GM21717 (cell line): ENCODE measurements around the gene TMEM52.

Source experiments
- ATAC-seq: cut with Tn5 transposase; IDR thresholded peaks from one replicate; pipeline ENCODE4 v1.9.1; 2021; ENCODE audit warnings: mild to moderate bottlenecking, moderate library complexity; ENCODE audit not compliant: unreplicated experiment

The TMEM52 gene

DNA sequence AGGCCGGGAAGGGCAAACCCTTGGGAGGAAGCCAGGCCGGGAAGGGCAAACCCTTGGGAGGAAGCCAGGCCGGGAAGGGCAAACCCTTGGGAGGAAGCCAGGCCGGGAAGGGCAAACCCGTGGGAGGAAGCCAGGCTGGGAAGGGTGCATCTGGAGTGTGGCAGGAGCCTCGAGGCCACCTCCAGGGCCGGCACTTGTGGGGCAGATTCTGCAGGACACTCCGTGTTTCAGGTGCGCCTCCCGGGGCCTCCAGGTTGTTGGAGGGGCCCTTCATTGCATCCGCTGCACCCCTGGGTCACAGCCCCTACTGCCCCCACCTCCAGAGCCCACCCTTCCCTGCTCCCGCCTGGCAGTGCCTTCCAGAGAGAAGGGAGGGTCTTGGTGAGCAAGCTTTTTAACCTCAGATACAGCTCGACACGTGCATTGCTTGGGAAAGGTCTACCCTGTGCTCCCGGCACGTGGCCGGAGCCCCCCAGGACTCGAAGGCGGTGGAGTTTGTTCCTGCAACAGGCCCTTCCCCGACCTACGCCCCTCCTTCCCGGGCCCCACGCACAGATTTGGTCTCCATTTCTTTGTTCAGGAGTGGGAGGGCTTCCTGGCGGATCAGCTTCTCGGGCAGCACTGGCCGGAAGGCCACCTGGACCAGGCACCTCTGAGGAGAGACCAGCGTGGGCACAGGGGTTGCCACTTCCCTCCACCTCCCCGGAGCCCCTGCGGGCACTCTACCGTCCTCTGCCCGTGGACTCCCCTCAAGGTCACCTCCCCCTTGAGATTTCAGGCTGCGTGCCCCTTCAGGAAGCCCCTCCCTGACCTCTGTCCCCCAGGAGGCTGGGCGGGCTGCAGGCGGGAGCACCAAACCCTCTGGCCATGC lies 9.4 kb upstream of the TMEM52 start:
- ATAC-seq: no peak

DNA sequence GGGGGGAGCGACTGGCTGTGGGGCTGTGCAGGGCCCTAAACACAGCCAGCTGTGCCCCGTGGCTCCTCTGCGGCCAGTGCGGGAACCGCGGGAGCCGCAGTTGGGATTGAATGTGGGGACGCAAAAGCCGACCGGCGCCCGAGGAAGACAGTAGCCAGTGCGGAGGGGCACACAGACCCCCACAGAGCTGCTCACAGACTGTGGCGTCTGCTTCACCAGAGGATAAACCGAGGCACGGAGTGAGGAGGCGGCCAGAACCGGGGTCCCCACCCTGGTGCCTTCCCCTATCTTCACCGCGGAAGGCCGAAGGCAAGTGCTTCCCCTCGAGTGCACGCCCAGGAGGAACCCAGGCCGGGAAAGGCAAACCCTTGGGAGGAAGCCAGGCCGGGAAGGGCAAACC lies 8.7 kb upstream of the TMEM52 start:
- ATAC-seq: no peak

DNA sequence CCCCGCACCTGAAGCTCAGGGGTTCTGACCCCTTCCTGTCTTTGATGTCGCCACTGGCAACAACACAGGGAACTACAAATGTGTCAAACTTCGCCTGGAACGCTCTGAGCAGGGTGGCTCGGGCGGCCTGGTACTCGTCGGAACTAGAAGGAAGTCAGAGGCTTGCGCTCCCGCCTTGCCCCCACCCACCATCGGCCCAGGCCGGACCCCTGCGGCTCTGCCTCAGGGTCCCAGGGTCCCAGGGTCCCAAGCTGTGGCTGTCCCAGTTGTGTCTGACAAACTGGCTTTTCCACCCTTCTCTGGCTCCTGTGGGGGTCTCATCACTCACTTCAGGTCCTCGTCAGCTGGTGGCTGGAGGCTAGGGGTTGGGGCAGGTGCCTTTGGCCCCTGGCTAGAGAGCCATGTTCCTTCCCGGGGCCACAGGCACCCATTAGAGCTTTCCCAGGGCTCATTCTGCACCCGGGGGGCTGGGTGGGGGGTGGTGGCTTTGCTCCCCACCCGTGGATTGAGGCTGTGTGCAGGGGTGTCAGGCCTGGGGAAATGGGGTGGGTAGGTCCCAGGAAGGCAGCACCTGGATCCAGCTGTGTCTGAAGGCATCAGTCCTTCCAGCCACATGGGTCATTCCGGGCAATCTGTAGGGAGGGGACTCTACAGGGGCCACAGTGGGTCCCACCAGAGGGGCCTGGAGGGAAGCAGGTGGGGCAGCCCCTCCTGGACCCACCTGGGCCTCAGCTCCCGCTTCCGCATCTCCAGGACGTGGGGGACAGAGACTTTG lies 8.0 kb upstream of the TMEM52 start:
- ATAC-seq: no peak

DNA sequence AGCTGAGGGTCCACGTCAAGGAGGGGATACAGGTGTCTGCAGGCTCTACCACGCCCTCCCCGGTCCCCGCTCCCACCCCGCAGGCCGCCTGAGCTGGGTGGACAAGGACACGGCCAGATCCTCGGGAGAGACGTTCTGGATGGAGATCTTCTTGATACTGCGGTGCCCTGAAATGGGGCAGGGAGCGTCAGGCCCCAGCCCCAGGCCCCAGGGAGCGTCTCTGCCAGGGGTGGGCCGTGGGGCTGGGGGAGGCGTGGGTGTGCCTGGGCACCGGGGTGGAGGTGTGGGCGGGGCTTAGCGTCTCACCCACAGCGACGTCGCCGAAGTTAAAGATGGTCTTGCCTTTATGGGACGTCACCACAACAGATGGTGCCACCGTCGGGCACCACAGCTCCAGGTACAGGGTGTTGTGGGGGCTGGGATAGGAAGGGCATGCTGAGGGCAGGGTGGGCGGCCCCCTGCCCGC lies 7.3 kb upstream of the TMEM52 start:
- ATAC-seq: no peak

DNA sequence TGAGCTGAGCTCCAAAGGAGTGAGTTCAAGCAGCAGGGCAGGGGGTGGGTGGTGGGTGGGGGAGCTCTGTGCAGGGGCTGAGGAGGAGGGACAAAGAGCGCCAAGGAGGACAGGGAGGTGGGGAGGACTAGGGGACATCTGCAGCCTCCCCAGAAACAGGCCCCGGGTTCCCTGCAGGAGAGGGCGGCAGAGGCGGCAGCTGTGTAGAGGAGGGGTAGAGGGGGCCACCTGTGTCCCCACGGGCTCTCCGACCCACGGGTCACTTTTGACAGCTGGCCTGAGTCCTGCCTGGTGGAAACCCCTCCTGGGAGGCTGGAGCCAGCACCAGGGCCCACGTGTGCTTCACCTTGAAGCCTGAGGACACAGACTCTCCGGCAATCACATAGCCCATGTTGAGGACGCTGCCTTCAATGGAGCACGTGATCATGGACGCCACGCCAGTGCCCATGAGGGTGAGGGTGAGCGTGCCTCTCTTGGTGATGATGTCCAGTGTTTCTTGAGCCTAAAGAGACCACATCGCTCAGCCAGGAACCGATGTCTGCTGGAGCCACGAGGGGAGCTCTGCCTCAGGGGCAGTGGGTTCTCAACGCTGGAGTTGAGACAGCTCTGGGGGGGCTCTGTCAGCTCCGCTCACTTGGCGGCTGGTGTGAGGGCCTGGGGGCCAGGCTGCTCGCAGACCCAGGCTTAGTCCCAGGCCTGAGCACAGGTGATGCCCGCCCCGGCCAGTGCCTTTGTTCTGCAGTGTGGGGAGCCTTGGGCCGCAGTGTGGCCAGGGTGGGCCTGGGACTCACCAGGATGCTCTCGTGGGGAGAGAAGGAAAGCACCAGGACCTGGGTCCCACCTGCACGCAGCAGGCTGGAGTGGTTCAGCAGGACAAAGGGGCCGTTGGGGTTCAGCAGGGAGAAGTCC lies 6.6 kb upstream of the TMEM52 start:
- ATAC-seq: no peak

DNA sequence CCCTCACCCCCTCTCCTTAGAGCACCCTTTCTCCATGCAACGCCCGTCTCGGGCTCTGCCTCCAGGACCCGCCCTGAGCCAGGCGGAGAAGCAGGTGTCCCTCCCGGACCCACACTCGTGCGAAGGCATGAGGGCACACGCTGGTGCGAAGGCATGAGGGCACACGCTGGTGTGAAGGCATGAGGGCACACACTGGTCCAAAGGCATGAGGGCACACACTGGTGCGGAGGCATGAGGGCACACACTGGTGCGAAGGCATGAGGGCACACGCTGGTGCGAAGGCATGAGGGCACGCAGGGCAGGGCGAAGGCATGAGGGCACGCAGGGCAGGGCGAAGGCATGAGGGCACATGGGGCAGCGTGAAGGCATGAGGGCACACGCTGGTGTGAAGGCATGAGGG lies 5.8 kb upstream of the TMEM52 start:
- no peak for ATAC-seq

DNA sequence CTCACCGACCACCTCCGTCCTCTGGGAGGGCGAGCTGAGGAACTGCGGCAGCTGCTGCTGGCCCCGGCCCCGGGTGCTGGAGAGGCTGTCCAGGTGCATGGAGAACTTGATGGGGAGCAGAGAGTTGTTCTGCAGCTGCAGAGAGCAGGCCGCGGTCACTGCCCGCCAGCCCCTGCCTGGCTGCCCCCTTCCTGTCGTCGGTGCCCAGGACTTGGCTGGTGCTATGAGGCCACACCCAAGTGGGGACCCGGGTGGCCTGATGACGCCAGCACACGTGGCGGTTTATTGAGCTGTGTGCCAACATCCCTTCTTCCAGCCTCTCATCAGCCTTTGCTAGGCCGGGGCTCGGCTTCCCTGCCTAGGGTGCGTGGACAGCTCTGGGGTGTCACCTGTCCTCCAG lies 5.3 kb upstream of the TMEM52 start:
- ATAC-seq: no peak

DNA sequence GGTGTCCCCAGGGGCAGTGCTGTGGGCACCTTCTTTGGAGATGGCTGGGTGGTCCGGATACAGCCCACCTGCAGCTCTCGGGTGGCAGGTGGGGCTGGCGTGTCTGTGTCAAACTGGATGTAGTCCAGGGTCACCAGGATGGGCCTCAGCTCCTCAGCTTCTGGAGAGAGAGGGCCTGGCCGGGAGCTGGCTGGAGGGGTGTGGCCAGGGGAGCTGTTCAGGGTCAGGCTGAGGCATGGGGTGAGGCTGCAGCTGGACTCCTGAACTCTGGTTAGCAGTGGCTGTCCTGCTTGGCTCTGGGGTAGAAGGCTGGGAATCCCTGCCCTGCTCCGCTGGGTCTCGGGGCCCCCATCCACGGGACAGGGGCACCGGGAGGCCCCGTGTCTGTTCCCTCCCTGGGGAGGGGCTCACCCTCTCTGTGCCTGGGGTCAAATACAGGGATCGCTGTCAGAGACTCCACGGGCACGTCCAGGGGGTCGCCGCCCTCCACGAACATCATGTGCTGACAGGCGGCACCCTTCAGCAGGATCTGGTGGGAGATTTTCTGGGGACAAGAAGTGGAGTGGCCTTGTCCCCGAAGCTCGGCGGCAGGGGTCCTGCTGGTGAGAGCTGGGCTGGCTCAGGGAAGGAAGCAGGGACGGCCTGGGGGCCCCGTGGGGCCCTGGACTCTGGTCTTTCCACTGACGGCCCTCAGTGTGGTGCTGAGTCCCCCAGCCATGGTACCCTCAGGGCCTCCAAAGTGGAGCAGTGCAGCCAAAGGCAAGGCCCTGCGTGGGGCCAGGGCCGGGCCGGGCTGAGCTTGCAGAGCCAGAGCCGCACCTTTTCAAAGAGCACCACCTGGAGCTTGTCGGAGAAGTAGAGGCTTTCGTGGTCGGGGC lies 4.1 kb upstream of the TMEM52 start:
- ATAC-seq: no peak

DNA sequence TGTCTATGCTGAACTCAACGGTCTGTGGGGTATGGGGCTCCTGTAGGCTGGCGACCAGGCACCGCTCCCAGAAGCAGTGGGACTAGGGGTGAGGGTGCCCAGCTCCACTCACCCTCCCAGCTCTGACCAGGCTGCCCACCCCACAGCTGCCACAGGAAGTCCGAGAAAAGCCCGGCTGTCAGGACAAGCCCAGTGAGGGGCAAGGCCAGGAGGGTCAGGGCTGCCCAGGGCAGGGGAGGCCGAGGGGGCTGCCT lies 3.5 kb upstream of the TMEM52 start:
- no peak for ATAC-seq

DNA sequence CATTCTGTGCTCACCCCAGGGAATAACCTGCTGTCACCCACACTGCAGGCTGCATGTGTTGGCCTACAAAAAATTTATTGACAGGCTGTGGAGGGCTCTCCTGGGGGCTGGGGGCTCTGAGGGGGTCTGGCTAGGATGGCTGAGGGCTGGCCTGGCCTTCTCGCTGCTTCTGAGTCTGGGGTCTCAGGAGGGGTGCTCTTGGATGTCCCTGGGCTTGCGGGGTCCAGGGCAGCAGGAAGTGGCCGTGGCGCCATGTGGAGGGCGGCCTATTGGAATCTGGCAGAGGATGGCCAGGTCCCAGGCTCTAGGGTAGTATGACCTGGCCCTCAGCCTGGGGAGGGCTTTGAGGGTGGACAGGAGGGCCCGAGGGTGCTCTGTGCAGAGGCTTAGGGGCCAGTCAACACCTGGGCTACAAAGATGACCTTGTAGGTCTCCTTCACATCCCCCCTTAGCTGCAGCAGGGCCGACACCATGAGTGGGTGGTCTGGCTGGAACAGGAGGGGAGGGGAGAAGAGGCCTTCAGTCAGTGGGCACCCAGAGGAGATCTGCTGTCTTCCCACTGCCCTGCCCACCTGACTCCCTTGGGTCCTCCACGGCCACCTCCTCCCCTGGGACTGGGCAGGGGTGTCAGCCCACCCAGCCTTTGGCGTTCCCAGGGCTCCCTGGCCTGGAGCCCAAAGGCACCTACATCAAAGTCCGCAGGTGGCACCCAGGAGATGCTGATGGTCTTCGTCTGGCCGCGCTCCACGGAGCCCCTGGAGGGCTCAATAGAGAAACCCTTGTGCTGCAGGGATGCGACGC lies 3.0 kb upstream of the TMEM52 start:
- ATAC-seq: no peak

DNA sequence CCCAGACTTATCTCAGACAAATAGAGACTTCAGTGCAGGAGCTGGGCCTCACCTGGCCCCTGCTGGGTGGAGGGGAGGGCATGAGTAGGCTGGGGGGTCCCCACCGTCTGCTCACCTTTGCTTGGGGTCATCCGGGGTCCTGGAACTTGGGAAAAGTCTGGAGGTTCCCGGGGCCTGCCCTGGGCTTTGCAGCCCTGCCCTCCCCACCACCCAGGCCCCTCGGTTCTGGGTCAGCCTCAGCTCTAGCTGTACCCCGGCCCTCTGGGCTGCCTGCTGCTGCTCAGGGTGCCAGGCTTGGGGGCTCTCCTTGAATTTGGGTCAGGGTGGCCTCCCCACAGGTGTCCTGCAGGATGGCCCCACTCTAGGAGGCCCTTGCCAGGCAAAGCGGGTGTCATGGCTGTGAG lies 2.4 kb upstream of the TMEM52 start:
- ATAC-seq: no peak

DNA sequence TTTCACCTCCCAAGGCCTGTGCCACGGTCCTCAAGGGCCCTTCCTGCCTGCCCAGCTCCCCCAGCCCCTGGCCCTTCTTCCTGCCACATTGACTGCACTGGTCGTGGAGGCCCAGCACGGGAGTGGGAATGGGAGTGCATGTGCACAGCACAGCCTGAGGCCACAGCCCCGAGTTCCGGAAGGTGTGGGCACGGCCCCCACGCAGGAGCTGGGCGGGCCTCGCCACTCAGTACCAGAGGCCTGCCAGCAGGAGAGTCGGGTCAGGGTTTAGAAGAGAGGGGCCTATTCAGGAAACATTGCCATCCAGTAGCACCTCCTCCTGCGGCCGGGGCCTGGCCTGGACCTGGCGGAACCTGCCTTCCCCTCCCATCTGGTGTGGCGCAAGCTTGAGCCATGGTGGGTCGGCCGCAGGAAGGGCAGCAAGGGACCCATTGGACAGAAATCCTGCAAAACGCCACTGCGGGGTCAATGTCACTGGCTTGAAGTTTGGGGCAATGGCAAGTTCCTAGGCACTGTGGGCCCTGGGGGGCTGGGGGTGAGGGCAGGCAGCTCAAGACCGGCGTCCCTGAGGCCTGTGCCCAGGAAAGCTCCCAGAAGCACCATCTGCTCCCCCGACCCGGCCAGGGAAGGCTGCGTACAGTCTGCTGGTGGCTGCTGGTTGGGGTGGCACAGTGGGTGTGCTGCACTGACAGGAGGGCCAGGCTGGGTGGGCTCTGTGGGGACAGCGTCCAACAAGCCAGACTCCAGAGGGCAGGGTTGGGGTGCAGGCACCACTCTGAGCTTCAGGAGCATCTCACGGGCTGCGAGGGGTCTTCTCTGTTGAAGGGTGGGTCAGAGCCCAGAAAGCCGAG lies 1.8 kb upstream of the TMEM52 start:
- no peak for ATAC-seq

DNA sequence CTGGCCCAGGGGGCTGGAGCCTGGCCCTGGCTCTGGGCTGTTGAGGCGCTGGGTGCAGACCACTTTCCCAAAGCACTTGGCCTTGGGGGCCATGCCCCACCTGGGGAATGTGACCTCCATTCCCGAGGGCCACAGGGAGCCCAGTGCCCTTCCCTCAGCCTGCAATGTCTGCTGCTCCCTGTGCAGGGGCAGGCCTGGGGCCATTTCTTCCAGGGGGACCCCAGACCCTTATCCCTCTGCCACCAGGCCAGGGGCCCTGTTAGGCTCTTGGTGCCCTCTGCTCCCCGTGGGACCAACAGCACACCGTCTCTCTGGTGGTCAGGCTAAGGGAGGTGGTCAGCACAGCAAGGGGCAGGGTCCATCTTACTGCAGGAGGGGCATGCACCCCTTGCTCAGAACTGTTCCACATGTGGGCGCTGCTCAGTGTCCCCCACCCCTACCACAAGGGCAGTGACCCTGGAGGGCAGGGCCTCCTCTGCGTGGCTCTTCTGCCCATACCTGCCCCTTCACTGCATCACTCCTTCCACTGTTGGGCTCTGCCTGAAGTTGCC lies 1.1 kb upstream of the TMEM52 start:
- ATAC-seq: no peak

DNA sequence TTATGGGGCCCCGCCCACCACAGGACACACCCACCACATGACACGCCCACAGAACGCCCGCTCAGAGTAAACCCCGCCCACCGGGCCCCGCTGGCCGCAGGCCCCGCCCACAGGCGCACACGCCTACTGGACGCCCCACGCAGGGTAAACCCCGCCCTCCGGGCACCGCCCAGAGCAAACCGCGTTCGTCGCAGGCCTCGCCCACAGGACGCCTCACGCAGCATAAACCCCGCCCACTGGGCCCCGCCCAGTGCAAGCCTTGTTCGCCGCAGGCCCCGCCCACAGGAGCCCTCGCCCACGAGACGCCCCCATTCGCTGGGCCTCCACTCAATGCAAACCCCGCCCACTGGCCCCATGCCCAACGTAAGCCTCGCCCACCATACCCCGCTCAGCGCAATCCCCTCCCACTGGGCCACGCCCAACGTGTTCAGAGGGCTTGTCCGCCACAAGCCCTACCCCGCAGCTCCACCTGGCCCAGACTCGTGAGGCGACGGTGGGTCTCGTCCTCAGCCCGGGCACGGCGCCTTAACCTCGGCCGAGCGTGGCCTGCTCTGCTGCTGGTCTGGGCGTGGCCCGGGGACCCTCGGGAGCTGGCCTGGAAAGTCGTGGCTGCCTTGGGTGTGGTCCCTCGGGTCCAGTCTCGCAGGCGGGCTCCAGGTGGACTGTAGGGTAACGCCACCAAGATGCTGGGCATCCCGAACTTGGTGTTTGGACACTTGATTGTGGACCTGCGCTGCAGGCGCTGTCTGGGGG lies 401 bp upstream of the TMEM52 start:
- peak; percentile 59 for ATAC-seq

DNA sequence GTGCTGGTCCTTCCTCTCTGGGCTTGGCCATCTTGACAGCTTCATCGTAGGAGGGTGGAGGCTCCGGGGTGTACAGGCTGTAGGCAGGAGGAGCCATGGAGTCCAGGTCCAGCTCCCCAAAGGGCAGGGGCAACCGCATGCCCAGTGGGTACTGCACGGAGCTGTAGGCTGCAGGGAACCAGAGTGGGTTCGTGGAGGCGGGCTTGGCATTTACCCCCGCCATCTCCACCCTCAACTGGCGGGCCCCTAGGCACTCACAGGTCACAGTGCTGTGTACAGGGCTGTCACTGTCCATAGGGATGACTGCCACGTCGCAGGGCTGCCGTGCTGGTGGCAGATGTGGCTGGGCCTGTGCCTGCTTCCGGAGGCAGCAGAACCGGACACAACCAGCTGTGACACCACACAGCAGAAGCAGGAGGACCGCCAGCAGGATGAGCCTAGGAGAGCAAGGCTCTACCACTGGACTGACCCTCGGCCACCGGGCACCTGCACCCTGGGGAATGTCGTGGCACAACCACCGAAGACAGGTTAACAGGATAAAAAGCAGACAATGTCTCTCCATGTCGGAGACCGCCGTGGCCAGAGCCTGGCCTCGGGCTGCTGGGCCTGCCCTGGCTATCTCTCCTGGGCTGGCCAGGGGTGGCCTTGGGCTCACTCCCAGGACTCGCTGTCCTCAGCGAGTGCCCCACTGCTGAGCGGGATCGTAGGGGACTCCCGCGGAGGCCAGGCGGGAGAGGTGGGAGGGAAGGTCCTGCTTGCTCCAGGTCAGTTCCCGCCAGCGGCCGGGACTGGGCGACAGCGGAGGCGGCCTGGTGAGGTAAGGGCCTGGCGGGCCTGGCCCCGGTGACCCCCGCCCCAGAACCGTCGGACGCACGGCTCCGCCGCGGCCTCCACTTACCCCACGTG lies 831 bp downstream of the TMEM52 start:
- no peak for ATAC-seq

DNA sequence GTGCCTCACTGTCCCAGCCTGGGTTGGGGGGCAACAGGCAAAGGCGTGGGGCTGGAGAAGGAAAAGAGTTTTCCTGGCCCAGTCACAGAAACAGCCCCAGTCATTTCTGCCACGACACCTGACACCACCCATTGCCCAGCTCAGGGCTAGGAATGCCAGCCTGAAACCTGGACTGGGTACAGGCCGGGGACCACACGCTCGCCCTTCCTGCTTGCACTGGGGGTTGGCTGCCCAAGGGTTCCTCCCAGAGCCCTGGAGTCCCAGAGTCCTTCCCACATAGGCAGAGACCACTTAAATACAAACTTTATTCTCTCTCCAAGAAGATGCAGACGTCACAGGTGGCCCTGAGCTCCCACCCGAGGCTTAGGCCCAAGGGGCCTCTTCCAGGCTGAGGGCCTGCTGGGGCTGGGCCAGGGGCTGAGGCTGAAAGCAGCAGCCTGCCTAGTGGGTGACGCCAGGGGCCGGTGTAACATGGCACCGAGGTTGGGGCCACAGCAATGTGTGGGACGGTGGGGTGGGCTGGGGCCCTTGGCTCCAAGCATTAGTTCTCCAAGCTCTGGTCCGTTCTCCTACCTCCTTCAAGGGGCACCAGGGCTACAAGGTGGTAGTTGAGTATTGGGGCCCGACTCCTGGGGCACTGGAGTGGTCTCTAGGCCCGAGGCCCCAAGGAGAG lies 1.6 kb downstream of the TMEM52 start:
- no peak for ATAC-seq
